WI38 (cell line): ENCODE results near the gene LCAT.

ENCODE experiments used
- H3K4me3 ChIP-seq: 2 replicates; pipeline ENCODE4 v1.5.1; 2011; ENCODE audit warnings: low read depth, mild to moderate bottlenecking, control low read depth, low read length
- TF ChIP-seq, protein P1 (sequence below): IDR thresholded peaks from 2 replicates; pipeline ENCODE4 v1.5.1; 2012; ENCODE audit warnings: low read depth, mild to moderate bottlenecking, control low read depth, low read length

LCAT gene

DNA sequence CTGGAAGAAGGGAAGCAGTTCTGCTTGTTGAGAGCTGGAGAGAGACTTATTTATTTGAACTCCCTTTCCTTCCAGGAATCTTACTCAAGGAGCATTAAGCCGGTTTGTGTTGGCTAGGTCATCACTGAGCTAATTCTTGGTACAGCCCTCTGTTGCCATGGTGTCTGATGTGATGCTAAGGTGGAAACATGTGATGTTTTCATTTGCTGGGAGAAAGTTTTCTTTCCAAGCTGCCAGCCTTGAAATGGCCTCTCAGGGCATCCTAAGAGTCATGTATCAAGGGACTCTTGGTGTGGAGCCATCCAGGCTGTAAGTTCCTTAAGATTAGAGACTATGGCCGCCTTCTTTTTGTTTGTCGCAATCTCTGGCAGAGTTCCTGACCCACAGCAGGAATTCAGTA is 46.7 kb downstream of the LCAT start:
- TF ChIP-seq, protein P1, sequence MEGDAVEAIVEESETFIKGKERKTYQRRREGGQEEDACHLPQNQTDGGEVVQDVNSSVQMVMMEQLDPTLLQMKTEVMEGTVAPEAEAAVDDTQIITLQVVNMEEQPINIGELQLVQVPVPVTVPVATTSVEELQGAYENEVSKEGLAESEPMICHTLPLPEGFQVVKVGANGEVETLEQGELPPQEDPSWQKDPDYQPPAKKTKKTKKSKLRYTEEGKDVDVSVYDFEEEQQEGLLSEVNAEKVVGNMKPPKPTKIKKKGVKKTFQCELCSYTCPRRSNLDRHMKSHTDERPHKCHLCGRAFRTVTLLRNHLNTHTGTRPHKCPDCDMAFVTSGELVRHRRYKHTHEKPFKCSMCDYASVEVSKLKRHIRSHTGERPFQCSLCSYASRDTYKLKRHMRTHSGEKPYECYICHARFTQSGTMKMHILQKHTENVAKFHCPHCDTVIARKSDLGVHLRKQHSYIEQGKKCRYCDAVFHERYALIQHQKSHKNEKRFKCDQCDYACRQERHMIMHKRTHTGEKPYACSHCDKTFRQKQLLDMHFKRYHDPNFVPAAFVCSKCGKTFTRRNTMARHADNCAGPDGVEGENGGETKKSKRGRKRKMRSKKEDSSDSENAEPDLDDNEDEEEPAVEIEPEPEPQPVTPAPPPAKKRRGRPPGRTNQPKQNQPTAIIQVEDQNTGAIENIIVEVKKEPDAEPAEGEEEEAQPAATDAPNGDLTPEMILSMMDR = no peak
- no peak overlapping the region for H3K4me3 ChIP-seq

DNA sequence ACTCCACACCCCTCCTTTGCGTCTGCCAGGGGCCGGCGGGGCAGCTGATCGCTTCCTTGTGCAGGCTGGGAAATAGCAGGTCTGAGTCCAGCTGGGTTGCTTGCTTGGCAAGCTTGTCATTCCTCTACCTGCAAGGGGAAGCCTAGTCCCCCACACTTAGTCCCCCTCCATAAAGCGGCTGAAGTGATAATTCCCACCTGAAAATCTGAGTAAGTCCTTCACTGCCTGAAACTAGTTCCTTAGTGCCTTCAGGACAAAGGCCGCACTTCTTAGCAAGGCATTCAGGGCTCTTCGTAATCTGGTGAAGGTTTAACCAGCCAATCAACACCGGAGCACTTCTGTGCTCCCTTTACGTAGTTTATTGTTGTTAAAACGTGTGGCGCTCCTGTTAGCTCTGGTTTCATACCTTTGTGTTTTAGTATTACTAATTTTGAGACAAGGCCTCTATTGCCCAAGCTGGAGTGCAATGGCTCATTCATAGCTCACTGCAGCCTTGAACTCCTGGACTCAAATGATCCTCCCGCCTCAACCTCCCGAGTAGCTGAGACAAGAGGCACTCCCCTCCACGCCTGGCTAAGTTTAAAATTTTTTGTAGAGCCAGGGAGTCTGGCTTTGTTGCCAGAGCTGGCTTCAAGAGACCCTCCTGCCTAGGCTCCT is 50.0 kb downstream of the LCAT start:
- TF ChIP-seq, protein P1 = no peak
- peak overlapping the region; percentile 94 for H3K4me3 ChIP-seq

DNA sequence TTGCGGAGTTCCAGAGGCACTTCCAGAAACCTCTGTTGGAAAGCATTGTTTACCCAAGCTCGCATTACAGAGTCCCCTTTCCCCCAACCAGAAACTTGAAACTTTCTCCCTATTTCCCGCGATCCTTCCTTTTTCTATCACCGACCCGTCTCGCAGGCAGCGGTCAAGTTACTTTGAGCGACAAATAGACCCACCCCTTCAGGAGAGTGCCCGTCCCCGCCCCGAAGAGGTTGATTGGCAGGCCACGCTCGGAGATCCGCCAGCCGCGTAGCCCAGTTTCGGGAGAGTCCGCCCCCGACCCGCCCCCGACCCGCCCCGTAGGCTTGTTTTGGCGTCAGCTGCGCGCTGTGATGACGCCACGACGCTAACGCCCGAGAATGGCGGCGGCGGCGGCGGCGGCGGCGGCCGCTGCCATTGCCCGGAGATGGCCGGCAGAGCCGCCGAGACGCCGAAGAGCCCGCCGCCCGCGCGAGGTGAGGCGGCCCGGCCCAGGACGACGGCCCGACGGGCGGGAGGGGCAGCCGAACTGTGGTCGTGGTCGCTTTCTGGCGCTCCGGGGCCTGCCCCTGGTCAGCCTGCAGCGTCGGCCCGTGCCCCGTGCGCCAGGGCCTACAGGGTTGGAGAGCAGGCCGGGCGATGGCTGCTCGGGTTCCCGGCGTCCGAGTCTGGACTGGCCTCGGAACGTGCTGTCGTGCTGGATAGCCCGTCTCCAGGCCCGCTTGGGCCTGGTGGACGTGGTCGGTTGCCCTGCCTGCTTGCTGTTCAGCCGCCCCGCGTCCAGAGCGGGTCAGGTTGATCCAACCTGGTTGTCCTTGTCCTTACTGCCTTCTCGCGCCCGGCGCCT is 50.8 kb downstream of the LCAT start, which contains the start of gene PSKH1:
Gene PSKH1 (plus strand): TSS at position 356 of the 844 bp plus-strand sequence. CDS start 15,496 bp downstream, outside the sequence.
- TF ChIP-seq, protein P1 = no peak
- peak within 1 kb of the TSS; percentile 94 for H3K4me3 ChIP-seq

DNA sequence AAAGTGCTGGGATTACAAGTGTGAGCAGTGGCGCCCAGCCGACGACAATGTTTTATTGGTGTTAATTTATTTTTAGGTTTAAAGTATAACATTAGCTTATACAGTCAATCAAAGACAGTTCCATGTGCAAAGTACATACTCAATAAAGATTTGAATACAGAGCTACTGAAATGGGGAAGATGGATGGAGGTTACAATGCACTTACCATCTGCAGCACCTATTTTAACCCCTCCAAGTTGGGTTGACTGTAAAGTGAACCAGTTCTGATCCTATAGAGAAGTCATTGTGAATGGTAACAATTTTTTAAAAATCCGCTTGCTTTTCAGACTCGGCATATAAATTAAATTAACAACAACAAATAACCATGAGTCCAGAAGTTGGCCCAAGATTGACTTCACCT is 51.5 kb downstream of the LCAT start:
- H3K4me3 ChIP-seq = peak overlapping the region; percentile 94

More for the DNA sequence above, 51.5 kb downstream of the LCAT start:
- TF ChIP-seq, protein P1 = no peak
